HG02763 (cell line): ENCODE measurements around the gene HAPLN2.

Source experiments
- ATAC-seq: cut with Tn5 transposase; IDR thresholded peaks from one replicate; pipeline ENCODE4 v1.9.1; 2021; ENCODE audit warnings: mild to moderate bottlenecking, moderate library complexity; ENCODE audit not compliant: unreplicated experiment

HAPLN2 gene

DNA sequence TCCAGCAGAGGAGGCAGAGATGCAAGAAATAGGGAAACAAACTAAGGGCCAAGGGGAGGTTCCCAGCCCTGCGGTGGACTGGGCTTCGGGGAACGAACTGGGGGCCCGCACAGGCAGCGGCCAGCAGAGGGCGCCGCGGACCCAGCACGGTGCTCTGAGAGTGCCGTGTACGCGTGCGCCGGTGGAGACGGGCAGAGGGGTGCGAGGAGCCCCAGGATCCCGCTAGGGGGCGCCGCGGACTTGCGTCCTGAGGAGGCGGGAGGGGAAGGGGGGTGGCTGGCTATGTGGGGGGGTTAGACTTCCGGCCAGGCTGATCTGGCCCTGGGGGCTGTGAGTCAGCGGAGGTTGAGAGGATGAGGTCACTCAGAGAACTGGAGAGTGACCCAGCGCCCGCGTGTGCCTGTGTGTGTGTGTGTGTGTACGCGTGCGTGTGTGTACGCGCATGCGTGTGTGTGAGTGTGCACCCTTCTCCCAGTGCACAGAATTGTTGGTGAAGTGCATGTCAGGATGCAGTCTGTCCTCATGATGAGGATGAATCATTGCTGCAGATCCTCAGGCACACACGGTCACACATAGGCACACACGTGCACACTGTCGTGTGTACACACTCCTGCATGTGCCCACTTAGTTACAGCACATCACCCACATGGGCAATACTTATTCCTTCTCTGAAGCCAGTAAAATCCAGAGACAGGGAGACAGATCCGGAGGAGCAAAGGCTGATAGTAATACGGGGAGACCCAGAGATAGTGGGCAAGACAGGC is 41.0 kb downstream of the HAPLN2 start:
- peak; percentile 63 for ATAC-seq

GRCh38 chr1:156660752-156661112 is 41.5 kb downstream of the HAPLN2 start:
- no peak for ATAC-seq

GRCh38 chr1:156662005-156662799 is 43.0 kb downstream of the HAPLN2 start:
- no peak for ATAC-seq

DNA sequence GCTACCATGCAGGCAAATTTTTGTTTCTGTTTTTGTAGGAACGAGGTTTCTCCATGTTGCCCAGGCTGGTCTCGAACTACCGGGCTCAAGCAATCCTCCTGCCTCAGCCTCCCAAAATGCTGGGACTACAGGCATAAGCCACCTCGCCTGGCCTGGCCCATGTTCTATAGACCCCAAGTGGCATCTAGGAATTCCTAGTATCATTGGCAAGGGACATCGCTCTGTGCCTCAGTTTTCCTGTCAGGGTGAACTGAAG is 43.5 kb downstream of the HAPLN2 start:
- ATAC-seq = no peak

DNA sequence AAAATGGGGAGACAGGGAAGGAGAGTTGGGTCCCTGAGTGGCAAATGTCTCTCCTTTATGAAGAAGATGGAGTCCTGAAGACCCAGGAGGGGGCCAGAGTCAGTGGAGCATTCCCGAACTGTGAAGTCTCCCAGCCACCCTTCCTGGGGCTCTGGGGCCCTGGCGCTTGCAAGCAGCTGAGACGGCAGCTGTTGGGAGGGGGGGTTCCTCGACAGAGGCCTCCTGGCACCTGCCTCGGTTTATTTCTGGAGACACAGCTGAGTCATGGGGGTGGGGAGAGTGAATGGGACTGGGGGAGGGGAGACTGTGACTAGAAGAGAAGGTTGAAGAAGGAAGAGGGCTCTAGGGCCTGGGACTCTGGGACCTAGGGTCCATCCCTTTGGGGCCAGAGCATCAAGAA is 44.0 kb downstream of the HAPLN2 start:
- no peak for ATAC-seq

- ATAC-seq = no peak
Measured at GRCh38 chr1:156664046-156664766, 45.0 kb downstream of the HAPLN2 start.

DNA sequence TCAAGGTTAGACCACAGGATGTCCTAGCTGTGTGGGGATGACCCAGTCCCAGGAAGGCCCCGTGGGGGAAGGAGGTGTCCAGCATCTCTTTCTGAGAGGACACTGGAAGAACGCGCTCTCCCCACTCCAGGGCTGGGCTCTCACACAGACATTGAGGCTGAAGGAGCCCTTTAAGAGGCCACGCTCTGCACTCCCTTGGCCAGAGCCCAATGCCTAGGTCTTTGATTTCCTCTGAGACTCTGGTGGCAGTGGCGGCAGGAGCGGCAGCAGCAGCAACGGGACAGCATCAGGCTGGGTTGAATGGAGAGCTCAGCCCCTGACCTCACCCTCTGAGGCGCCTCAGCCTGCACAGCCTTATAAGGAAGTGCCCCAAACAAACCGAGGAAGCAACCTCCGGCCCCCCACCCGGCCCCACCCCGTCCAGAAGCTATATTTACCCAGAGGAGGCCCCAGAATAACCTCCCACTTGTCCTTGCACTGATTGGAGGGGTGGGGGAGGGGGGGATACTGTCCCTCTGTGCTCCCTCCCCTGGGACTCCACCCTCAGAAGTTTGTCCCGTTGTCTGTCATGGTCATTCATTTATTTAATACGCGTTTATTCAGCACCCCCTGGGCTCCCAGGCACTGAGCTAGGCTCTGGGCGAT is 45.7 kb downstream of the HAPLN2 start:
- no peak for ATAC-seq

DNA sequence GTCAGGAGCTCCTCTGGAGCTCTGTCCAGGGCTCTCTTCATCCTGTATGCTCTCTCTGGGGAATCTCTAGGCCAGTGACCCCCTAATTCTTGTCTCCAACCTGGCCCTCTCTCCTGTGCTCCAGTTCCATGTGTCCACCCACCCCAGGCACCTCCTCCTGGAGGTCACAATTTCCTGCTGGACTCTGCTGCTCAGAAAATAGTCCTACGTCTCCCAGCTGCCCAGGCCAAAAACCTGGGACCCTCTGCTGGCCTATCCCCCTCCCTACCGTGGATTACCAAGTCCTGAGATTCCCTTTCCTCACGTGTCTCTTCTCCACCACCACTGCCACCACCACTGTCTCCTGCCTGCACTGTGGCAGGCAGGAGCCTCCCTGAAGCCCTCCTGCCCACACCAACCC is 46.3 kb downstream of the HAPLN2 start:
- ATAC-seq = no peak

DNA sequence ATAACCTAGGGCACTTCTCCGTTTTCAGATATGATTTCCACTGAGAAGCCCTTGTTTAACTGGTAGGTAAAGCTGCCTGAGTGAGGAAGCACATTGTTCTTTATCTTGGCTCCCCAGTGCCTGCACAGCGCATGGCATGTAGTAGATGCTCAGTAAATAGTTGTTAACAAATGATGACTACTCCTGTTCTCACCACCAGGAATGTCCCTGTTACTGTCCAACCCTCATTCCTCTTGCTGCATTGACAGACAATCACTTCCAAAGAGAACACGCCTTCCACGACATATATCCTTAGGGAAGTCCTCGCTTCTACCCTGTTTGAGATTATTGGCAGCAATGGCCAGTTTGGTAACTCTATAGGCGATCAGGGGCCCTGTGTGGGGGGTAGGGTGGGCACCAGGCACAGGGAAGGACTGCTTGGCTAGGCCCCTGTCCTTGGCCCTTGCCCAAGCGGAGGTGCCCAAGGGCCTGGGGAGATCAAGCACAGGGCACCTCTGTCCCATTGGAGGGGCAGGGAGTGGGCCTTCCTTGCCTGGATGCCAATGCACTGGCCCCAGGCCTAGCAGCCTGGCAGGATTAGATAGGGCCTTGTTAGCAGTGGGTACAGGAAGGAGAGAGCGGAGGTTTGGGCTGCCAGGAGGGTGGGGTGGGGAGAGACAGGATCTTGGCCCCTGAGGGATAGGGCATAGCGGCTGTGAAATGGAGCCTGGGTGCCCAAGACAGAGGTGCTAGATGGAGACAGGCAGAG is 47.8 kb downstream of the HAPLN2 start:
- ATAC-seq = no peak

GRCh38 chr1:156667610-156667967 is 48.4 kb downstream of the HAPLN2 start:
- no peak for ATAC-seq

DNA sequence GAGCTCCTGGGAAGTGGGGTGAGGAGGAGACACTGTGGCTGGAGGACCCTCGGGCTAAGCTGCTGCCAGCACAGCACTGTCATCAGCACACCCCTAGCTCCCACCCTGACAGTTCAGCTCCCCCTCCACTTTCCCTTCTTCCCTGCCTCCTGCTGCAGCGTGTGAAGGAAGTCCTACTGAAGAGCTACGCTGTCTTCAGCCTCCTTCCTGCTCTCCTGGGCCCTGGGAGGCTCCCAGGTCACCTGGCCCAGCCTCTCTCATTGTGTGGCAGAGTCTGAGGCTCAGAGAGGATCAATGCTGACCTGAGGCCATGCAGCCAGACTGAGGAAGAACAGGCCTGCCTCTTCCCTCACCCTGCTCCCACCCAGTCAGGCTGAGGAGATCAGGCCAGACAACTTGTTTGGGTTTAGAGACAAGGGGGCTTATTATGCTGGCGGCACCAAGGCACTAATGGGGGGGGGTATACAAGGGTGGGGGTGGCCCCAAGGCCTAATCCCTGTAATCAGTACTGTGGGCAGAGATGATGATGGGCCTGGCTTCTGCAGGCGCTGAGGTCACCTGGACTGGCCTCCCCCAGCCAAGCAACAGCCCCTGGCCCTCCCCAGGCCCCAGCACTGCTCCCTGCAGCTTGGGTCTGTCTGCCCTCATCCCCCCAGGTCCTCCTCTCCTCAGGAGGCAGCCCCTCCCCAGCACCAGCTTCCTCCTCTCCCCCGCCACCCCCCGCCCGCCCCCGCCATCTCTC is 48.9 kb downstream of the HAPLN2 start:
- no peak for ATAC-seq

GRCh38 chr1:156668801-156669637 is 49.8 kb downstream of the HAPLN2 start:
- no peak for ATAC-seq

GRCh38 chr1:156669794-156670193 is 50.6 kb downstream of the HAPLN2 start:
- no peak for ATAC-seq

GRCh38 chr1:156670359-156670758 is 51.1 kb downstream of the HAPLN2 start:
- no peak for ATAC-seq

GRCh38 chr1:156670791-156671190 is 51.6 kb downstream of the HAPLN2 start:
- ATAC-seq = no peak

DNA sequence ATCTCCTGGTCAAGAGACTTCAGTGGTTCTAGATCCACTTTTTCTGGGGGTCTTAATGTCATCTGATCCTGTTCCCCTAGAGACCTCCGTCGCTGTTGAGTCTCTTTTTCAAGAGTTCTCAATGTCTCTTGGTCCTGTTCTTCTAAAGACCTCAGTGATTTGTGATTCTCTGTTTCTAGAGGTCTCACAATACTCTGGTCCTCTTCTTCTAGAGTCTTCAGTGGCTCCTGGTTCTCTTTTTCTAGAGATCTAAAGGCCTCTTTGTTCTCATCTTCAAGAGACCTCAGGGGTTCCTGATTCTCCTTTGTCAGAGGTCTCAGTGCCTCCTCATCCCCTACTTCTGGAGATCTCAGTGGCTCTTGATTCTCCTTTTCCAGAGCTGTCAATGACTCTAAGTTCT is 52.6 kb downstream of the HAPLN2 start:
- no peak for ATAC-seq

GRCh38 chr1:156673387-156674121 is 54.3 kb downstream of the HAPLN2 start:
- no peak for ATAC-seq
